GM21825 (cell line): ENCODE data around the gene TMC1.
"Not testable (repeated sequence)": the region's sequence is repeated elsewhere in the genome, so short reads cannot be mapped to it uniquely, and the experiment has no call there.

Experiments used
- ATAC-seq: cut with Tn5 transposase; IDR thresholded peaks from one replicate; pipeline ENCODE4 v1.9.1; 2021; ENCODE audit warnings: mild to moderate bottlenecking, moderate library complexity; ENCODE audit not compliant: unreplicated experiment

Gene TMC1

DNA sequence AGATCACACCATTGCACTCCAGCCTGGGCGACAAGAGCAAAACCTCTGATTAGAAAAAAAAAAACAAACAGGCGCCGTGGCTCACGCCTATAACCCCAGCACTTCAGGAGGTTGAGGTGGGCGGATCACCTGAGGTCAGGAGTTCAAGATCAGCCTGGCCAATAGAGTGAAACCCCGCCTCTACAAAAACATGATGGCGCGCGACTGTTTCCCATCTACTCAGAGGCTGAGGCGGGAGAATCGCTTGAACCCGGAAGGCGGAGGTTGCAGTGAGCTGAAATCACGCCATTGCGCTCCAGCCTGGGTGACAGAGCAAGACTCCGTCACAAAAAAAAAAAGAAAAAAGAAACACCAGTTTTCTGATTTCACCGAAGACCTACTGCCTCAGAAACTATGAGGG, at the start of gene TMC1:
Gene TMC1 (plus strand): TSS at position 193 of the 400 bp plus-strand sequence. CDS start 127,041 bp downstream, outside the sequence.
- ATAC-seq: not testable (repeated sequence)

DNA sequence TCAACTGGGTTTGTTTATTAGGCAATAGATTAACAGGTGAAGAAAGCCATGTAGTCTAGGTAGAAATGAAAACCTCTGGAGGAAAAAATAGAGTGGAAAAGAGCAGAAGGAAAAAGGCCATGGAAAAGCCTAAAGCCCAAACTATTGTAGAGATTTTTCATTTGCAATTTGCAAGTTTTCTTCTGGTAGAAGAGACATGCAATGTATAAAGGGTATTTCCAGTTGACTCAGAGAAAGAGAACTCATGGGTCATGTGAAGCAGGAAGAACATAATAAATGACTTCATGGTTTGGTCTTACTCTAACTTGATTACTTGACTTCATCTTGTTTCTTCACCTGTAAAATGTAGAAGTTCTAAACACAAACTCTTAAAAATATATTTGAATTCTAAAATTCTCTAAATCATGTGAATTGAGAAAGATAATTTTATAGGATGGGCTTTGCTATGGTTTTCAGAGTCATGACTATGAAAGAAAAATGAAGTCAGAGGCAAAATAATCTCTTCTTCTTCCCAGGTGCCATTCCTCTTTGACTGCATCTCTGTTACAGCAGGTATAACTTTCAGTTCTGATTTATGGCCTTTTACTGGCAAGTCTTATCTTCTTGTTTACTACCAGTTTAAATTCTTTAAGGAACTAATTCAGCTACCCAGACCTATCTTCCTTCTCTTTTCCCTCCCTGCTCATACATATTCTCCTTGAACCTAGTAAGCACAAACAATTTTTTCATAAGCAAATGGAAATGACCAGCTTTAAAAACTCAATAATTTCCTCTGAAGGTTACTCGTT, 47.7 kb upstream of the TMC1 start:
- peak; percentile 84 for ATAC-seq

DNA sequence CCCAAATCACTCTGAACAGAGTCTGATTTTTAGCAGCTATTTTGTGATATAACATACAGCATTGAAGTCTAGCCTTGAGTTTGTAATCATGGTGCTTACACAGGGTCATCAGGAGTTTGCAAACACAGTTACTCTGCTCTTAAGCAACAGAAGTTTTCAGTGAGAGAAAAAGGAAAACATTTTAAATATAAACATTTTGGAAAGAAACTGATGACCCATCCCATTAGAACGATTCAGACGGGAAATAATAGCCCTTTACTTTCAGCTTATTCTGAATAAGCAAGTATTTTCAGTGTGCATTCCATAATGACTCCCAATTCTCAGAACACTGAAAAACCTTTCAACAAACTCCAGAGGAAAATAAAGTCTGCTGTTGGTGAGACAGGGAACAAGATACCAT, 46.7 kb upstream of the TMC1 start:
- ATAC-seq: no peak

DNA sequence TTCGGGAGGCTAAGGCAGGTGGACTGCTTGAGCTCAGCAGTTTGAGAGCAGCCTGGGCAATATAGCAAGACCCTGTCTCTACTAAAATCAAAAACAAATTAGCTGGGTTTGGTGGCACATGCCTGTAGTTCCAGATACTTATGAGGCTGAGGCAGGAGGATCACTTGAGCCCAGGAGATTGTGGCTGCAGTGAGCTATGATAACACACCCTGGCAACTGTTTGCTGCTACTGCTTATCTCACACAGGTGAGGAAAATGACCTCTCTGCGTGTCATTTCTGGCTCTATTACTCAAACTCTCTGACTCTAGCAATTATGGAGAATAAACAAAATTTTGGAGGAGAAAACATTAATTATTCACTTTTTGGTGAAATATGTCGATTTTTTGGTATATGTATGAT, 45.3 kb upstream of the TMC1 start:
- ATAC-seq: no peak

DNA sequence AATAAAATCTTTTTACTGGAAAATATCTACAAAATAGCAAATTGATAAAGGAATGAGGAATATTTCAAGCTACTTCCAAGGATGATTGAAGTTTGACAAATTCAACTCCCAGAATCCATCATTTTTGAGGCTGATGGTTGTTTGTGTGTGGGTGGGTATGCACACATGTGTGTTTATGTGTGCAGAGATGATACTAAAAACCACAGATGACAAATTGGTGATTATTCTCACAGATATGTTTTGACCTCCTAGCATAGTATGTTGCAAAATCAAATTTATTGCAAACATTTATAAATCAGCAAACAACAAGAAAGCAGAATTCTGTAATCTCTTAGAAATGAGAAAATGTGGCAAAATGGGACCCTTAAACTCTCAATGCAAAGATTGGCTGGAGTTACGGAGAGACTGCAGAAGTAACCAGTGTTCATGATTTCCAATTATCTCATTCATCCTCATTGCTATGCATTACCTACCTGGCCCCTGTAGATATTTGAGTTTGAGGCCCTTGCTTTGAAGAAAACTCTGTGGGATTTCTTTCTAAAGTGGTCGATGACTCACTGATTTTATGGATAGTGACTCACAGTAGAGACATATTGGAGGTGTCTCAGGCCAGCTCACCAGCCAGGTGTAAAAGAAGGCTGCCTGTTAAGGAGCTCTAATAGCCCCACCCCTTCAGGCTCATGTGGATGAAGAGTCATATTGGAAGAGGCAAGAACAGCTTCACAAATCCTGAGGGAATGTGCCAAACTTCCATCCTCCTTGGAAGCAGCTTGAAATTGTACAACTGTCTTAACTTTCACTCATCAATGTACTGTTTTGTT, 44.6 kb upstream of the TMC1 start:
- ATAC-seq: peak; percentile 38

DNA sequence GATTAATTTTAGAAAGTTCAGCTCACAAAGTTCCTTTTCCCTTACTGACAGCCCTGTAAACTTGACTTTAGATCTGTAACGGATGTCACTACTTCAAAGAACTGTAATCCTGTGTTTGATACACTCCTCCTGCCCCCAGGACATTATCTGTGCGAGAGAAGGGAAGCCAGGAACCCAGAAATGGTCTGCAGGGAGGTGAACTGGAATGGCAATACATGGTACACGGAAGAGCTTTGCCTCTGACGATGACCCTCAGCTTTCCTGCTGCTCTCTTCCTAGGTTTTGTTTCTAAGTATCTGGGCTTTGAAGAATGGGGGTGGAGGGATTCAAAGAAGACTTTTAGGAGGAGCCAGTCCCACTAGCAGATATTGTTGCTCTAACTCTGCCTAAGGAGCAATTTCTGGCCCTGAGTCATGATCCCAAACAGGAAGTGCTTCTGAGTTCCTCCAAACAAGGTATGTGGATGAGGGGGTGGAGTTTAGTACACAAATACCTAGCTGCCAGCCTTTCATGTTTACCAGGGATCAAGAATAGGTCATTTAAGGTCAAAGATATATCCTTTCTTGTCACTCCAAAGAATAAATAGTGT, 43.4 kb upstream of the TMC1 start:
- ATAC-seq: no peak

DNA sequence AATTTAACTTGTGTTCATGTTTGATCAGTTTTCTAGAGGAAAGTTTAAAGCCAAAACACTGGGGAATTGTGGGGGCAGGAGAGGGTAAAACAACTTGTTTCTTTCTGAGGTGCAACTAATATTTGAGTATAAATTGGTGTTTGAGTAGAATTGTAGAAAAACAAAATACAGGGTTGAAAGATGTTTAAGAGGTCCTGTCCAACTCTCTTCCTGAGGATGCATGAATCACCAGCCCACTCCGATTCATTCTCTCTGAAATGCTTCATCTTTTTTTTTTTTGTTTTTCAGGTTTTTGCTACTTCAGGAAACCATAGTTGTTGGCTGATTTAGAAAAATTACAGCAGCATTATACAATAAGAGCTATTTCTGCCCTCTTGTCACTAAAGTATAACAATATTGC, 42.4 kb upstream of the TMC1 start:
- no peak for ATAC-seq

DNA sequence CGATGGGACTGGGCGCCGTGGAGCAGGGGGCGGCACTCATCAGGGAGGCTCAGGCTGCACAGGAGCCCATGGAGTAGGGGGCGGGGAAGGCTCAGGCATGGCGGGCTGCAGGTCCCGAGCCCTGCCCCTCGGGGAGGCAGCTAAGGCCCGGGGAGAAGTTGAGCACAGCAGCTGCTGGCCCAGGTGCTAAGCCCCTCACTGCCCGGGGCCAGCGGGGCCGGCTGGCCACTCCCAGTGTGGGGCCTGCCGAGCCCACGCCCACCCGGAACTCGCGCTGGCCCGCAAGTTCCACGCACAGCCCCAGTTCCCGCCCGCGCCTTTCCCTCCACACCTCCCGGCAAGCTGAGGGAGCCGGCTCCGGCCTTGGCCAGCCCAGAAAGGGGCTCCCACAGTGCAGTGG, 41.1 kb upstream of the TMC1 start:
- not testable (repeated sequence) for ATAC-seq

DNA sequence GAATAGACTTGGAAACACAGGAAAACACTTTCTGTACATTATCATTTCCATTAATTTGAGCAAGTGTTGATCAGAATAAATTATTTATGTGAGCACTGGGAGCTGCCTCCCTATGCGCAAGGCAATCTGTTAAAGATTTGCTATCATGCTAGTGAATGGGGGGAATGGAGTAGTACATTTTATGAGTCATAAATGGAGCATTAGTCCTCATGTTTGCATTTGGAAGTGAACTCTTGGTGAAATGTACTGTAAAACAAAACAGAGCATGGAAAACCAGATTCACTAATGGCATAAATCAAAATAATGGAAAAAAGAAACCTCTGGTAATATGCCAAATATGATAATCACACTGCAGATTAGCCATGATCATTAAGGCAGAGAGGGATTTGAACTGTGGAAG, 40.5 kb upstream of the TMC1 start:
- no peak for ATAC-seq

DNA sequence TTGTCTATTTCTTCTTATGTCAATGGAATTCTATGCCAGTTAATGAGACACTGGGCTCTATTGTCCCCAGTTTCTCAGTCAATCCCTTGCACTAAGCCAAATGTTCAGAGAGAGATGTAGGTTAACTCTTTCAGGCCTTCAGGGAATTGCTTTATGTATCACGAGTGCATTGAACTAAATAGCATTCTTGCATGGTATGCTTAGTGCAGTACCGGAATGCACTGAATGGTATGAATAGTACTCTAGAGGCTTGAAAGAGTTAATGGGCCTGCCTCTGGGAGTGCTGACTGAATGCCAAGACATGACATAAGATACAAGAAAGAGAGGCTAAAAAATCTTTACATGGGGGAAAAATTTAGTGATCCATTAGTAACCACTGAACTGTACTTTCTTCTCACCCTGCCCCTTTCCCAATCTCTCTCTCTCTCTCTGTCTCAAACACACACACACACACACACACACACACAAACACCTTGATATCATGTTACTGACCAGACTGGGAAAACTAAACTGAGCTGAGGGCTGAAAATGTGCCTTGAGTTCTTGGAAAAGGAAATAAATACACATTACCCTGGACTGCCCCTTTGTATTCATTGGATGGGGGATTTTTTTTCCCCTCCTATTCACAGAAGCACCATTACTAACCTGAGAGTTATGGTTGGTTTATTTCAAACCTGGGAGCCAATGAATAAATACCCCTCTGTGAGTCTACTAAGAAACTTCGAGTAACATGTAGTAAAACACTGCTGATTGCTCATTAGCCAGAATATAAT, 35.4 kb upstream of the TMC1 start:
- ATAC-seq: no peak

DNA sequence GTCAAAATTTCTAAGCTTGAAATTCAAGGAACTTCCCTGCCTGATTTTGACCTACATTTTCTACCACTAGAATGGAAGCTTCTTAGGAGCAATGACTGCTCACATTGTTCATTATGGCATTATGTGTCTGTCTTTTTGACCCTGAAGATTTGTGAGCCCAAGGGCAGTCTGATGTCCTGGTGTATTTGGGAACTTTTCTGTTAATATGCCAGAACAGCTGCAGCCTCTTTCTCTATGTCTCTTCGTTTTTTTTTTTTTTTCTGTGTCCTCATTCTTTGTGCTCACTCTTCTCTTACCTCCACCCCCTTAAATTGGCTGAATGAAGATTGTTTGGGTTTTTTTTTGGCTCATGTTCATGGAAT, 34.8 kb upstream of the TMC1 start:
- ATAC-seq: no peak

DNA sequence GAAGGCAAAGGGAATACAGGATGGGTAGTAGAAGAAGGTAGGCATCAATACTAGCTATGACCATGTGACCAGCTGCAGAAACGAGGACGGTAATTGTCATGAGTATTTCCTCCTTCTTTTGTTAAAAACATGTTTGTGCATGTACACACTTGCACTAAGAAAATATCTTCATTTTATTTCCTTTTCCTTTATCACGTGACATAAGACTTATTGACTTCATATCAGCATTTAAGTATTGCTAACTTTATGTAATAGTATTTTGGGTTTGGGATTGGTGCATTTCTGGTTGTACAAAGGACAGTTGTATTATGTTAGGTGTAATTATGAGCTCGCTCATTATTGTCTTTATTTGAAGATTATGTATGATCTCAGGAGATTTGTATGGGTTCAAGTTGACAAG, 33.7 kb upstream of the TMC1 start:
- not testable (repeated sequence) for ATAC-seq

DNA sequence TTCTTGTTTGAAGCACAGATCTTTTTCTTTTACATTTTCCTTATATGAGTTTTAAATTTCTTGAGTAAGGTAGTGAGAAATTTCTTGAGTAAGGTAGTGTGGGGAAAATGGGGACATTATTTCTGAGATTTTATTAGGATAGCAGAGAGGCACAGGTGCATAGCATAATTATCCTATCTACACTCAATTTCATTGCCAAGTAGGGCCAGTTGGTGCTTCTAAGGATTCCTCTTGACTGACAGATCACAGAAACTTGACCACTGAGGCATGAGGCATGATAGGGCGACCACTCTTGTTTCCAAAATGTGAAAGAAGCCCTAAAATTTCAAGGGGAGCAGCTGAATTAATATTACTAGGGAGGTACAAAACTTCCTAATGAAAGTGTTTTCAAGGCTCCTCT, 31.4 kb upstream of the TMC1 start:
- no peak for ATAC-seq

DNA sequence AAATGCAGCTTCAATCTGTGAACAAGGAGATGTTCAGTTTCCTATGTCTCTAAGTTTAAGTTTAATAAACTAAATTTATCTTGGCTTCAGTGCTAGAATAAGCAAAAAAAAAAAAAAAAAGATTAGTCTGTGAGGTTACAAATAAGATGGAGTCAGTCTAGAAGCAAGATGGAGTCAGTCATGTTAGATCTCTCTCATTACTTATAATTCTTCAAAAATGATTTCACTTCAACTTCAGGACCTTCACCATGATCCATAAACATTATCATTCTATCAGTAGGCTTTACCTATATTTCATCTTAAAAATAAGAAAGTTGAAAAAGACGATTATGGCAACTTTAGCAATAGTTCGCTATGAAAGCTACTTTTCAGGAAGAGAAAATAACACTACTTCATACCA, 30.2 kb upstream of the TMC1 start:
- no peak for ATAC-seq

DNA sequence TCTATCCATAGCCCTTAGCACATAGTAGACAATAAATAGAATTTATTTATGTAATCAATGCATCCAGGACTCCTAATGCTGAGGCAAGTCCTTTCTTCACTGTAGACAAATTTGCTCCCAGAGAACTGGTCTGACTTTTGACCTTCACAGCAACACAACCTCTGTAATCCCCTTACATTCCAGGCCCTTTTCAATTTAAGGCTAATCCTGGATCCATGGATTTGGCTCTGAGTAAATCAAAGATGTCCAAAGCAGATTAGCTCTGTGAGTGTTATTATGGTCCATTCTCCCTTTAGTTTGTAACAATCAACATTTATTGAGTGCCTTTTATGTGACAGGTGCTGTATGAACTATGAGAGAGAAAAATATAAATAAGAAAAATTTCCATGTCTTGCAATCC, 27.4 kb upstream of the TMC1 start:
- ATAC-seq: no peak

DNA sequence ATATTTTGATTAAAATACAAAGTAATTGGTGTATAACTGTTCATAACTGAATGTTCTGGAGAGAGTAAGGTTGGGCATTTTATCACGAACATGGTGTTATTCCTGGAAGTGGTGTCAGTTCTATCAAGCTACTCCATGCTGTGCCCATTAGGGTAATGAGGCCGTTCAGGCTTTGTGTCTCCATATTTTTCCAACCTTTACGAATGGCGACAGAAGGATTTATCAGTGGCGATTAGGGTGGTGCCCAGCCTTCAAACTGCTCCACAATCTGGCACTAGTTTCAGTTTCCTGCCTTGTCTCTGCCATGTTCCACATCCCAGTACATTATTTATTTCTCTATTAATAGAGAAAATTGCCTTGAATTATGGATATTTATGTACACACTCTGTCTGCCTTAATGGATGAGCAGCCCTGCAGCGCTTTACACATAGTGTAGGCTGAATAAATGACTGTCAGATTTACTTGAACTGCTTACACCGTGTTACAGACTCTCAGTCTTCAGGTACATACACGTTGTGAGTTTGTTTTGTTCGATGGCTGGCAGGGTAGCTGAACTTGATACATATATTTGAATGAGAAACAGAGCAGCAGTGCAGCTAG, 23.9 kb upstream of the TMC1 start:
- ATAC-seq: no peak

DNA sequence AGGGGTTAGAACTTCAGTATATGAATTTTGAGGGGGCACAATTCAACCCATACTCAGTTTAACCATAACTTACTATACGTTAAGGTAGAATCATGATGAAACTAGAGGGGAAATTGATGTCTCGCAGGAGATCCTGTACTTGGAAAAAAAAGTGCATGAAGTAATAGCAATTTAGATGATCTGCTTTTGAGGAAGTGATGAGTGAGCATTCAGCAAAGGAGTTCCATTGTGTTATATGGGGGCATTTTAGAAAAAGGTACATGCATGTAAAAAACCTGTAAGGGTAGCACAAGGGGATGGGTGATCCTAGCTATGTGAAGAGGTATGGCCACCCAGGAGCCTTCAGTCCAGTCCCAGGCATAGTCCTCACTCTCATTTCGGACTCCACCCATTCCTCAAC, 14.8 kb upstream of the TMC1 start:
- no peak for ATAC-seq

DNA sequence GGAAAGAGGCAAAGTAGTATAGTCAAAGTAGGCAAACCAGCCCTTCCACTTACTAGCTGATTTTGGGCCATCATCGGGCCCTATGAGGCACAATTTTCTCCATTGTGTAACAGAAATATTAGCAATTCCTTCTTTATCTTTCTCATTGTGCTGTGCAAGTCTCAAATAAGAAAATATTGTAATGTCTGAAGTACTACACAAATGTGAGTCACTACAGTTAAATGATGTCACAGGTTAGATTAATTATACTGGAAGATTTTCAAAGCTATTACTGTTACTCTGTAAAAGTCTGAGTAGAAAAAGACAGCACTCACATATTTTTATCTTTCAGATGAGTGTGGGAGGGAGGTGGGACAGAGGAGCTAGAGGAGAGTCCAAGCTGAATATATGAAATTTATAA, 12.4 kb upstream of the TMC1 start:
- no peak for ATAC-seq

DNA sequence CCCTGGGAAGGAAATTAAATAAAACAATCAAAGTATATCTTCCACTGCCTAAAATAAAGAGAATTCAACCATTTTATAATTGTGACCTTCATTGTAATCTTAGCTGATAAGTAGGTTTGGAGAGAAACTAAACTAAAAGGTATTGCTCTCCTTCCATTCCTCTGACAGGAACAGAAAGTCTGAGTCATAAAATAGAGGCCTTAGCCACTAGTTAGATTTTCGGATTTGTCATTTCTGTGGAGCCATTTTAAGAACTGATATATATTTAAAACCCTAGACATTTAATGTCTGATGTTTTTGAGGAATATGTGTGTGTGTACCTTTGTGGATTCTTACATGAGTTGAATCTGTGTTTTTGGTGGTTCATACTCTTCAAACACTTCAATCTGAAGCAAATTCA, 11.8 kb upstream of the TMC1 start:
- peak; percentile 88 for ATAC-seq

DNA sequence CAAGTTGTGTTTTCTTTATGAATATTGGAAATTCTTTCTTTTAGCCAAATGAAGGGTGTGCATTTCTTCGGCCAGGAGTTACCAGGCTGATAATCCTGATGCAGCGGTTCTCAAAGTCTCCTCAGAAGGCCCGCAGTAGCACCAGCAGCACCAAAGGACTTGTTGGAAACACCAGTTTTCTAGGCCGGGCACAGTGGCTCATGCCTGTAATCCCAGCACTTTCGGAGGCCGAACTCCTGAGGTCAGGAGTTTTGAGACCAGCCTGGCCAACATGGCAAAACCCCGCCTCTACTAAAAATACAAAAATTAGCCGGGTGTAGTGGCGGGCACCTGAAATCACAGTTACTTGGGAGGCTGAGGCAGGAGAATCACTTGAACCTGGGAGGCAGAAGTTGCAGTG, 397 bp upstream of the TMC1 start:
- ATAC-seq: not testable (repeated sequence)
